ENCODE data around the gene ENDOG.
"Not testable (repeated sequence)": the region's sequence is repeated elsewhere in the genome, so short reads cannot be mapped to it uniquely, and the experiment has no call there.

The ENDOG gene

GRCh38 chr9:128788445-128788844 is 29.9 kb upstream of the ENDOG start:
- TF ChIP-seq, protein P1, sequence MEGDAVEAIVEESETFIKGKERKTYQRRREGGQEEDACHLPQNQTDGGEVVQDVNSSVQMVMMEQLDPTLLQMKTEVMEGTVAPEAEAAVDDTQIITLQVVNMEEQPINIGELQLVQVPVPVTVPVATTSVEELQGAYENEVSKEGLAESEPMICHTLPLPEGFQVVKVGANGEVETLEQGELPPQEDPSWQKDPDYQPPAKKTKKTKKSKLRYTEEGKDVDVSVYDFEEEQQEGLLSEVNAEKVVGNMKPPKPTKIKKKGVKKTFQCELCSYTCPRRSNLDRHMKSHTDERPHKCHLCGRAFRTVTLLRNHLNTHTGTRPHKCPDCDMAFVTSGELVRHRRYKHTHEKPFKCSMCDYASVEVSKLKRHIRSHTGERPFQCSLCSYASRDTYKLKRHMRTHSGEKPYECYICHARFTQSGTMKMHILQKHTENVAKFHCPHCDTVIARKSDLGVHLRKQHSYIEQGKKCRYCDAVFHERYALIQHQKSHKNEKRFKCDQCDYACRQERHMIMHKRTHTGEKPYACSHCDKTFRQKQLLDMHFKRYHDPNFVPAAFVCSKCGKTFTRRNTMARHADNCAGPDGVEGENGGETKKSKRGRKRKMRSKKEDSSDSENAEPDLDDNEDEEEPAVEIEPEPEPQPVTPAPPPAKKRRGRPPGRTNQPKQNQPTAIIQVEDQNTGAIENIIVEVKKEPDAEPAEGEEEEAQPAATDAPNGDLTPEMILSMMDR (IDR thresholded peaks at IDR 0.05; ENCODE audit: insufficient read depth, low read depth, low read length, missing control alignments), result no peak
- DNase-seq (ENCODE audit: low read depth), result no peak
- H3K4me3 ChIP-seq (ENCODE audit: low read length), result peak overlapping the region; percentile 97

DNA sequence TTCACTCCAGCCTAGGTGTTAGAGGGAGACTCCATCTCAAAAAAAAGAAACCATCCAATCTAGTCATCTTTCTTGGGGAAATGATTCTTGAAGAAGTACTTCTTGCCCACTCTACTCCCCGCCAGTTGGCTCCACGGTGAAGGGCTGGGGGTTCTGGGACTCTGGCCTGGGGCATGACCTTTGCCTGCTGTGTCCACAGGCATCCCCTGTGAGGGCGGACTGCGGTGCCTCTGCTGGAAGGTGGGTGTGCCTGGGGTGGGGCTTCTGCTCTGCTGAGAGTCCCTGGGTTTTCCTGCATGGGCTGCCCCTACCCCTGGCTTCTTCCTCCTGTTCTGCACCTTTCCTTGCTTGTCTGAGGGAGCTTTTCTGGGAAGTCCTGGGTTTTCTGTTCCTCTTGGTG is 27.8 kb upstream of the ENDOG start:
- TF ChIP-seq, protein P1 (IDR thresholded peaks at IDR 0.05; ENCODE audit: insufficient read depth, low read depth, low read length, missing control alignments), result no peak
- no peak for DNase-seq (ENCODE audit: low read depth)
- H3K4me3 ChIP-seq (ENCODE audit: low read length), result no peak overlapping the region

DNA sequence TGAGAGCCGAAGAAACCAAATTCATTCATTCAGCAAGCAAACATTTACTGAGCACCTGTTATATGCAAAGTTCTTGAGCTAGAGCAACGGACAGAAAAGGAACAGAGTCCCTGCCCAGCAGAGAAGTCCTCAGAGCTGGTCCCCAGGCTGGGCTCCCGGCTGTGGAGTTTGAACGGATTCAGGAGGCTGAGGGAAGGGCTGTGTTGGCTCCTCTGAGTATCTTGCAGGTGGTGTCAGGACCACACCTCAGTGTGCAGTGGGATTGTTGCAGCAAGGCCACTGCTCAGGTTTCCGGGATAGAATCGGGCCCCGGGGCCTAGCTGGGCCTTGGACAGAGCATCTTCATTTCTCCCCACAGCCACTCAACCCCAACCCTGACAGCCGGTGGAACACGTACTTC is 26.2 kb upstream of the ENDOG start:
- H3K4me3 ChIP-seq (ENCODE audit: low read length), result no peak overlapping the region
- TF ChIP-seq, protein P1 (IDR thresholded peaks at IDR 0.05; ENCODE audit: insufficient read depth, low read depth, low read length, missing control alignments), result no peak
- no peak for DNase-seq (ENCODE audit: low read depth)

GRCh38 chr9:128792978-128793686 is 25.2 kb upstream of the ENDOG start:
- TF ChIP-seq, protein P1 (IDR thresholded peaks at IDR 0.05; ENCODE audit: insufficient read depth, low read depth, low read length, missing control alignments), result no peak
- no peak overlapping the region for H3K4me3 ChIP-seq (ENCODE audit: low read length)
- DNase-seq (ENCODE audit: low read depth), result no peak

- not testable (repeated sequence) for H3K4me3 ChIP-seq (ENCODE audit: low read length); DNase-seq (ENCODE audit: low read depth)
Measured at GRCh38 chr9:128794961-128795360, 23.3 kb upstream of the ENDOG start.

DNA sequence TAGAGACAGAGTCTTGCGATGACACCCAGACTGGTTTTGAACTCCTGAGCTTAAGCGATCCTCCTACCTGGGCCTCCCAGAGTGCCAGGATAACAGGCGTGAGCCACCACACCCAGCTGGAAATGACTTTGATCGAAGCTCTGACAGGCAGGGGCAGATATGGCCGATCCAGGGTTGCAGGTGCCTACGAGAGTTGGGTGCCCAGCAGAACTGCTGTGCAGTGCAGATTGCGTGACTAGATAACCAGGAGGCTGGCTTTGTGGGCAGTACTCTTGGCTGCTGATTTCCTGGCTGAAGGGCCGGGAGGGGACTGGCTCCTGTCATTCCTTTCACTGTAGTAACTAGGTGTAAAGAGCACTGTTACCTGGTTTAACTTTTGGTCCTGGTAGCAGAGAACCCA is 19.4 kb upstream of the ENDOG start:
- H3K4me3 ChIP-seq (ENCODE audit: low read length), result no peak overlapping the region
- DNase-seq (ENCODE audit: low read depth), result no peak
- TF ChIP-seq, protein P1 (IDR thresholded peaks at IDR 0.05; ENCODE audit: insufficient read depth, low read depth, low read length, missing control alignments), result no peak

GRCh38 chr9:128800061-128800460 is 18.2 kb upstream of the ENDOG start:
- H3K4me3 ChIP-seq (ENCODE audit: low read length), result no peak overlapping the region
- no peak for DNase-seq (ENCODE audit: low read depth)
- TF ChIP-seq, protein P1 (IDR thresholded peaks at IDR 0.05; ENCODE audit: insufficient read depth, low read depth, low read length, missing control alignments), result no peak

All from epithelial cell of esophagus (primary cell).